GM18867 (cell line): ENCODE results near the gene PLCB1.
"Not testable (repeated sequence)": the region's sequence is repeated elsewhere in the genome, so short reads cannot be mapped to it uniquely, and the experiment has no call there.

Experiments
- ATAC-seq: cut with Tn5 transposase; IDR thresholded peaks from one replicate; pipeline ENCODE4 v1.9.1; 2021; ENCODE audit warnings: mild to moderate bottlenecking, moderate library complexity; ENCODE audit not compliant: unreplicated experiment

PLCB1 gene

DNA sequence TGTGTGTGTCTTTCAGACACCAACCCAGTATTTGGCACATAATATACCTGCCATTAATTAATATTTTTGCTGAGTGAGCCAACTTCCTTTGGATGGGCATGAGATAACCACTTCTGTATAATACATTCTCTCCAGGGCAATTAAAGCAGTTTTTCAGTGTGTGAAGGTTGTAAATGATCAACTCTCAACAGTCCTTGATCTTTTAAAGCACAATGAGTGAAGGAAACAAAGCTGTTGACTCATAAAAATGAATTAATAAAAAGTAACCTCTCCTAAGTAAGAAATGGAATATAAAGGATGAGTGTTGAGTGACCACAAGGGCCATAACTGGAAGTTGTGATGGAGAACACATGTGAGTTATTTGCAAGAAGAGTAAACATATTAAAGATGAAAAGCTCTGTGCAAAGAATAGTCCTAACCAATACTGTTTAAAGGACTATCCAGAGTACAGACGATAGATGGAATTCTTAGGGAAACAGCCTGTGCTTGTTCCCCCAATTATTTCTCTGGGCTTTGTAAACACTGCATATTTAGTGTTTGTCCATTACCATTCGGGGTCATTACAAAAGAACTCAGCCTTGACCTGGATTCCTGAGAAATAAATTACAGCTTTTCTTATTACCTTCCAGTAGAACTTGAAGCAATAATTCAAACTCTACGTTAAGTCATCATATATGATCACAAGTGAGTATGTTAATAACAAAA, 446.2 kb downstream of the PLCB1 start:
- ATAC-seq, result no peak

DNA sequence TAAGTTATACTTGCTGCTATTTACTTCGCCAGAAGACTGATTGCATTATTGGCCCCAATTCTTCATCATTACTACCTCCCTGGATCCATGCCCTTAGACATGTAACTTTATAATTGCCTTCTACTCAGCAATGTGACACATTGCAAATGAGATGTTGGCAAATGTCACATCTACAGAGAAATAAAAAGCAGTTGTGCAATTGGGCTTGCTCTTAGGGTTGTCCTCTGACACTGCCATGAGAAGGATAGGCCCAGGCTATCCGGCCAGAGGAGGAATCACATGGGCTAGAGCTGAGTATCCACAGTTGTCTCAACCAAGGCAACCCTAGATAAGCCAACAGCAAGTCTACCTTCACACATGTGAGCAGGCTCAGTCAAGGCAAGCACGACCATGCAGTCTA, 447.0 kb downstream of the PLCB1 start:
- no peak for ATAC-seq

DNA sequence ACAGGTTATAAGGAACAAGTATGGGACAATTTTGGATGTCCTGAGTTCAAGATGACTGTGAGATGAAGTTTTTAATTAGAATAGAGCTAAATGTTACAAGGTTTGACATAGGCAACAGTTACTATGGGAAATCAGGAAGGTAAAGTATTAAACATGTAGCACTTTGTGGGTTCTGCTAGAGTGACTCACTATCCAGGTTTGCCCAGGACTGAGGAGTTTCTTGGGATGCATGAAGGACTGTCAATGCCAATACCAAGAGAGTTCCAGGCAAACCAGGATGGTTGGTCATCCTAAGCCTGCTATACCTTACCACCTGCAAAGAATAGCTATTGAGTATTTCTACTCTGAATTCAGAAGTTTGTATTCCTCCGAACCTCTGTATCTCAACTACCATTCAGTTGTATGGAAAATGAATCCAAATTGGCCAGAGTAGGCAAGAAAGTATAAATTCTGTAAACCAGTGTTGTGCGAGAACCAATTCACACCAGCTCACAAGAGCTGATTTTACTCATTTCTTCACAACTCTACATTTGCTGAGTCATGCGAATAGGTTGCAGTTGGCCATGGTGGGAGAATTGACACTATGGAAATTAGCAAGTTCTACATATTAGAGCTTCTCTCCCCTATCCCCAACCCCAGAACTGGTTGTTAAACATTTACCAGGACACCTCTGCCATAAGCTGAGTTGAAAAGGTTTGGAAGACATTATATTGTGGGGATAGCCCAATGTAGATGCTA, 449.5 kb downstream of the PLCB1 start:
- ATAC-seq, result no peak

DNA sequence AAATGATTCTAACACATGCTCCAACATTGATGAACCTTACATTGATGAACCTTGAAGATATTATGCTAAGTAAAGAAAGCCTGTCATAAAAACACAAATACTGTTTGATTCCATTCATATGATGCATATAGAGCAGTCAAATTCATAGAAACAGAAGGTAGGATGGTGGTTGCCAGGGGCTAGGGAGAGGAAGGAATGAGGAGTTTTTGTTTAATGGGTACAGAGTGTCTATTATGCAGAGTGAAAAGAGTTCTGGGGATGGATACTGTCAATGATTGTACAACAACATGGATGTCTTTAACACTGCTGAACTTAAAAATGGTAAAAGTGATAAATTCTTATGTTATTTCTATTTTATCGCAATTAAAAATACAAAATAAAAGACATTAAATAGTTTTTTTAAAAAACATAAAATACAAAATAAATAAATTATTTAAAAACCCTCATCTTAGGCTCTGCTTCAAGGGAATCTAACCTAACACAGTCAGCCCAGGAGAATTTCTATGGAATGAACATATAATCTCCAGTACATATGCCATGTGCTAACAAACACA, 451.0 kb downstream of the PLCB1 start:
- ATAC-seq, result no peak

DNA sequence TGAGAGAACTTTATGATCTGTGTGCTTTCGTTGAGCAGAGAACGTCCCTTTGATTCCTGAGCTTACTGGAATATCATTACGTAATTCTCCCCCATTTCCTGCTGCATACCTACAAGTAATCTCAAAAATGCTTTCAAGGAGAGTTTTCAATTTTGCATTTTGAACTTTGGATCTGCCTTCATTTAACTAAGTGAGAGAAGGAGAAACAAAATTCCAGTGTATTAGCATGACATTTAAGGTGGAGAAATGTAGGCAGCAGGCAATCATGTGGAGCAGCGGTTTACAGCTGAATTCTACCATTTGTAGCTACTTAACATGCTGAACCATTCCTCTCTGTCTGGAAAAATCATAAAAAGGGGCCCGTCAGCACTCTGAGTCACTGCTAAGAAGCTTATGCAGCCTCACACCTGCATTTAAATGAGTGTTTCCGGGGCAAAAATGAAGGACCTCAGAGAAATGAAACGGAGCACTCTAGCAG, 451.5 kb downstream of the PLCB1 start:
- no peak for ATAC-seq

DNA sequence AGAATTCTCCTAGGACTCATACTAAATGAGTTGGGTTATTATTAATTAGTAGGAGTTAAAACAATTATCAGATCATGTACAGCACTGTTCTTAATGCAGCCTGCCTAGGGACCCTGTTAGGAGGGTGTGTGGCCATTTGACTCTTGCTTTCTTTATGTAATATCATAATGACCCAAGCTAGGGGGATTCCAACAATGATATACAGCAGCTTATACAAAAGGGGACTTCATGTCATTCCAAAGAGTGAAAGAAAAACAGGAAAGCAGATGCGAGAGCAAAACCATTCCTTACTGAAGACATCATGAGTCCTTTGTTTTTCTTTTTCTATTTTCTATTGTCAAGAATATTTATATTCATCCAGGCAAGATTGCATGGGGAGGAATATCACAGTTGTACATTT, 455.2 kb downstream of the PLCB1 start:
- ATAC-seq, result no peak

DNA sequence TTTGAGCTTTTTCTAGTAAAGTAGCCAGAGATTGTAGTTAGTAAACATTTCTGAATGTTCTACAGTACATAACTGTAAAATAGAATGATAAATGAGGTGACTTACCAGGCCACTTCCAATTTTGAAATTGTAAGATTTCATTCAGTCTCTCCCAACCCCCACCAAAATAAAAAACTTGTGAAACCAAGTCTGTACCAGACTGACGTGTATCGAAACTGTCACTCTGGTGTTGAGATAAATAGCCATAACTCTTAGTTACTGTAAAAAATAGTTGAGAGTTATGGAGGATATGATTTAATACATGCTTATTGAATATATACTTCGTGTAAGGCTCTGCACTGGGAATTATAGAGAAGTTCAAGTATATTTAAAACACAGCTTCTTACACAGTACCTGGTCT, 455.7 kb downstream of the PLCB1 start:
- peak; percentile 94 for ATAC-seq

DNA sequence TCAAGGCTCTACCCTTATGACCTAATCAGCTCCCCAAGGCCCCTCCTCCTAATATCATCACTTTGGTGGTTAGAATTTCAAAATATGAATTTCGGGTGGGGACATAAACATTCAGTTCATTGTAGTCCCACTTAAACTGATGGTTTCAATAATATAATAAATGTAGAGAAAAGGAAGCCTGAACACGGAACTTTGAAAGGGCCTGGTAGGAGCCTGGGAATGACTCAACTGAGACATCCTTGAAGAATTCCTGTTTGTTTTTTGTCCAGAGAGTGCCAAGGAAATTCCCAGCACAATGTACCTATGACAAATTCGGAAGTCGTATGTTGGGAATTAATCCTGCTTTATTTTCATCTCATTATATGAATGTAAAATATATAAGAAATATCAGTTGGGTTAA, 457.9 kb downstream of the PLCB1 start:
- ATAC-seq, result no peak

DNA sequence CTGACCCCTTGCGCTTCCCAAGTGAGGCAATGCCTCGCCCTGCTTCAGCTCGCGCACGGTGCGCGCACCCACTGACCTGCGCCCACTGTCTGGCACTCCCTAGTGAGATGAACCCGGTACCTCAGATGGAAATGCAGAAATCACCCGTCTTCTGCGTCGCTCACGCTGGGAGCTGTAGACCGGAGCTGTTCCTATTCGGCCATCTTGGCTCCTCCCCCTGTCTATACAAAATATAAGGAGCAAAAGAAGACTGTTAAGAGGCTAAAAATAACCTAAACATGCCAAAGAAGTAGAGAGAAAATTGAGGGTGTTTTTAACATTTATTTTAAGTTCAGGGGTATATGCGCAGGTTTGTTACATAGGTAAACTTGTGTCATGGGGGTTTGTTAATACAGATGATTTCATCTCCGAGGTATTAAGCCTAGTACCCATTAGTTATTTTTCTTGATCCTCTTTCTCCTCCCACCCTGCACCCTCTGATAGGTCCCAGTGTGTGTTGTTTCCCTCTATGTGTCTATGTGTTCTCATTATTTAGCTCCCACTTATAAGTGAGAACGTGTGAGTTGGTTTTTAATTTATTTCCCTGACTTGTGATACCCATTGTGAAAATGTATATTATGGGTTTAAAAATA, 469.0 kb downstream of the PLCB1 start:
- not testable (repeated sequence) for ATAC-seq

DNA sequence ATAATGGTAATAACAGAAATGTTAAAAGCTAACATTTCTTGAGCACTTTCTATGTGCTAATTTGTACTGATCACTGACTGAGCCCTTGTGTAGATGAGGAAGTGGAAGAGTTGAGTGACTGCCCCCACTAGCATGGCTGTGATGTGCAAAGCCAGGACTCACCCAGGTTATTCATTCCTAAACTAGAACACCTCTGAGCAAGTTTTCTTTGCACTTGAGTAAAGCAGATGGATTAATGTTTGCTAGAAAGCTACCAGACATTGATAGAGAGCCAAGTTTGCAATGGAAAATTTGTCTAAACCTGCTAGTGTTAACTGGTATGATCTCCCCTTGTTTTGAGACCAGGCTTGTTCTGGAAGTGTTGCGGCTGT, 469.5 kb downstream of the PLCB1 start:
- peak; percentile 79 for ATAC-seq

DNA sequence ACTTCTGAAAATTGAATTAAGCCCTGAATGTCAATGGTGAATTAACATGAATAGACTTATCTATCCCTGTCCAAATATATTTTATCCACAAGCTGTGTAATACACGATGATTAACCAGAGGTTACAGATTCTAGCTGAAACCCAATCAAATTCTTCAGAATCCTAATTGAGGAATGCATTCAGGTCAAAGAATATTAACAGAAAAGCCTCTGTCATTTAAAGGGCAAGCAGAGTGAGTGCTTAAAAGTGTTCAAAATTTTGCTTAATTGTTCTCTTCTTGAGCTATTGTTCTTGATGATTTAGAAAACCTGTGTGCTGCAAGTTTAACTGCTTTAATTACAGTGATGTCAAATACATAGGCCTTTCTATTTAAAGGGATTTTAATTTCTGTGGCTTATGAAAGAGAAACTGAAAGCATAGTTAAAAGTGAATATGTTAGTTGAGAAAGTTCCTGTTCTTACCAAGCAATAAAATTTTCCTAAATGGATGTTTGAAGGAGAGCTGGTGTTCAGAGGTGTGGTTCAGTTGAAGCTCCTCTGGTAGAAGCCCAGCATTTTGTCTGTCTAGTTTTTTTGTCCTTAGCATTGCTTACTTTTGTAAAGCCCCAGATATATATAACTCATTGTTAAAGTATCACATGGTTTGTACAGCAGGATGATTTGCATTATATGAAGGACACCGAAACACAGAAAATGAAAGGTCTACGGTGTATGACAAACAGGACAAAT, 470.5 kb downstream of the PLCB1 start:
- ATAC-seq, result peak; percentile 95

DNA sequence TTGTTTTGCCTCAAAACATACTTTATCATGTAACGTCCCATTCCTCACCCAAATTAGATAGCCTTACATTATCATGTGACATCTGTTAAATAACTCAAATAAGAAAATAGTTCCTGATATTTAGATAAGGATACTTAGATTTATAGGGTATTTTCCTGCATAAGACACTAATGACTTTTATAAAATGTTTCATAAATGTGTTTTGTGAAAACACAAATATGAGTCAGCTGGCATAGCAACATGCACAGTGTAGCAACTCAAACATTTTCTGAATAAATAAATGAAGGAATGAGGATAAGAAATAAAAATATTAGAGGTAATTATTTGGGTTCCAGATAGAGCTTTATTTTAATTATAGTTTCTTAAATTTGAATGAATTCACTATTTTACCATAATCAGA, 476.4 kb downstream of the PLCB1 start:
- no peak for ATAC-seq

DNA sequence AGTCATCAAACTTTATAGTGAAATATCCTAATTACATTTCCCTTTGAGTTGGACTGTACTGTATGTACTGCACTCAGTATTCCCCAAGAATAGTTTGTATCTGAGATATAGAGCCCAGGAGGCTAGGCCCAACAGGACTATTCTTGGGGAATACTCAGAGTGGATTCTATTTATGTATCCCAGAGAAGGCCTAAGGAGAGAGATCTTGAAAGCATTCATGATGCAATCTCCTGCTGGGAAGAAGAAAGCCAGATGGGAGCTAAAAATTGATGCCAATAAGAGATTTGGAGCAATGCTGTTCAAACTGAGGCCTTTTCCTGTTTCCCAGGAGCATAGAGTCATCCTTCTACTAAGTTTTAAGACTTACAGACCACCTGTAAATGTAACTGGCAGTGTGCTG, 484.7 kb downstream of the PLCB1 start:
- no peak for ATAC-seq

DNA sequence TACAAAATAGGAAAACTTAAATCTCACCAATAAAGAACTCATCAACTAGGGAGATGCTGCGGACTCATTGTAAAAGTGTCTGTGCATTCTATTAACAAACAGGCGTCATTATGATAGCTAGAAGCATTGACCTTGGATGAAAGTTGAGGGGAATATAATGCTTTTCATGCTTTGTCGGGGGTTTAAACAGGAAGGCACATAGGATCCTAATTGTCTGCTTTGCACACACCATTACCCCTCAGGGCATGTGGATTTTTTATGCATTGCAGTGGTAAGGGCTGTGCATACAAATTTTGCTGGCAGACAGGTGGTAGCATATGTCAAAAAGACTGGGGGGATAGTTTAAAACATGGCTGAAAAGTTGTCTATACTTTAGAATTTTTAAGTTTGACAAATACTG, 488.9 kb downstream of the PLCB1 start:
- ATAC-seq, result no peak

DNA sequence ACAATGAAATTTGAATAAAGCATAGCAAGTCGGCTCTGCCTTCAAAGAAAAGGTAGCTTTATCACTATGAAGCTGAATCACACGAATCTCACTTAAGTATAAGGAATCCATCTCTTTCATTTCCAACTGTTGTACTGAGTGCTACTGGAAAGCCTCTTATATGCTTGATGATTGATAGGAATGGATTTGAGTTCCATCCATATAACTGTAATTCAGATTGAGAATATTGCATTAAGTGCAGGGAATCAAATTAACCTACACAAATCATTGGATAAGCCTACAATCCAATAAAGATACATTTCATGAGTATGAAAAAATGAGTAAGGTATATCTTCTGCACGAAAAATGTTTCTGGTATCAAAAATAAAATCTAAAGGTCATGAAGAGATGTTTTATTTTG, 492.0 kb downstream of the PLCB1 start:
- no peak for ATAC-seq

DNA sequence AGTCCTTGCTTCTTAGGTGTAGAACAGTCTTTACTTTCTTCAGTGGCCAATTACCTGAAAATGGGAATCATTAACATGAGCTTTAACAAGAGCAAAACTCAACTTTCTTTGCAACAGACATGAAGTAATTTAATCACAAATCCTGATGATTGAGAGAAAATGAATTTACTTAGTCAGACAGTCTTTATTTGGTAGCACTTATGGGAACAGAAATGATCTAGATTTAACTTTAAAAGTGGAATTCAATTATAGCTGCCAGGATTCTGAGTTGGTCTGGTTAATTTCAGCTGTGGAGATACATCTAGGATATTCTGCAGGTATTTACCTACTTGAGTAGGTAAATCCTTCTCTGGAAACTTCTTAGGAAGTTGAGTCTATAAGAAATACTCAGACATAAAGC, 492.6 kb downstream of the PLCB1 start:
- no peak for ATAC-seq

DNA sequence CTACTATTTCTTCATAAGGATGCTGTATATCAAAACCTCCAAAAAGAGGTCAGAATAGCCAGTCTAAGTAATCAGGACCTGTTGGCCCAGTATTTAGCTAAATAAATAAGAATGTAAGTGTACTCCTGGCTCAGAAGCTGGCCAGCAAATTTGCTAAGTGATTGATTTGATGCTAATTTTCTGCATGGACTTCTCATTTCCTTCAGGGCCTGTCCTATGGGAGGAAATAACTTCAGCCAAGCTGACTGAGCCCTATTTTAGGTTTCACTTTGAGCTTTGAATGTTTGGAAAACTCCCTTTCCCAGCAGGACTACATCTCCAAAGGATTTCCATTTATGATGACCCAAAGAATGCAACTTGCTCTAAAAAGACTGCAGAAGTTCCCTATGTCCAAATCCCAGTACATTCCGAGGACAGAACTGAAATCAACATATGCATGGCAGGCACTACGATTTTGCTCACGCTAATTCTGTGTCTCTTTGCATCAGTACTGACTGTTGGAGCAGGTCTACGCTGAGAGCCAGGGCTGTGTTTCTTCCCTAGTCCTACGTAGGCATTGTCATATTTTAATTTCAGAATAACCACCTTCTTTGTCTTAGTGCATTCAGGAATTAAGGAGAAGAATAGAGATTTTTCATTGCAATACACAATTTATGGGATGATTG, 495.4 kb downstream of the PLCB1 start:
- ATAC-seq, result no peak

DNA sequence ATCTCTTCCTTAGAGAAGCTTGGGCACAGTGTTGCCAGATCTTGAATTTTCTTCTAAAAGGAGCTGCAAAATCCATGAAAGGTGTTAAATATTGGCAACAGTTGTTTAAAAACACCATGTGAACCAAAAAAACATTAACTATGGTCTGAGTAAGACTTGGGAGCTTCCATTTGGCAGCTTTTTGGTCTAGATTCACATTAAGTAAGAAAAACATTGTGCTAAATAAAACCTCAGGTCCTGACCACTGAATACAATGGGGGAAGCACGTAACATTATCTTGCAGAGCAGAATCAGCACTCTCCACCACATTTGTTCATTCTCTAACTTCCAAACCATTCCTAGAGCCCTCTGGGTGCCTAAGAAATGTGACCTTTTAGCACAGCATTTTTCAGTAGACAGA, 499.2 kb downstream of the PLCB1 start:
- no peak for ATAC-seq

DNA sequence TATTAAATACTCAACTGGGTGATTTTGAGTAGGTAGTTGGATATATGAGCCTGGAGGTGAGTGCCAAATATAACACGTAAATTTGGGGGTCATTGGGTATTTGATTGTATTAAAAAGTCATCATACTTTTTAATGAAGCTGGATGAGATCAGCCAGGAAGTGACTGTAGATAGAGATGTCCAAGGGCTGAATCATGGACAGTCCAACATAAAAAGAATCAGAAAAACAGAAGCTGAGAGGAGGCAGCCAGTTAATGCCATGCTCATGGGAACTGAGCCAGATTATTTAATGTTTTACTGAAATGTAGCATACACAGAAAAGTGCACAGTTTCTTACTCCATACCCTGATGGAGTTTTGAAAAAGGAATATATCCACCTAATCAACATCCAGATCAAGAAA, 501.3 kb downstream of the PLCB1 start:
- ATAC-seq, result no peak

DNA sequence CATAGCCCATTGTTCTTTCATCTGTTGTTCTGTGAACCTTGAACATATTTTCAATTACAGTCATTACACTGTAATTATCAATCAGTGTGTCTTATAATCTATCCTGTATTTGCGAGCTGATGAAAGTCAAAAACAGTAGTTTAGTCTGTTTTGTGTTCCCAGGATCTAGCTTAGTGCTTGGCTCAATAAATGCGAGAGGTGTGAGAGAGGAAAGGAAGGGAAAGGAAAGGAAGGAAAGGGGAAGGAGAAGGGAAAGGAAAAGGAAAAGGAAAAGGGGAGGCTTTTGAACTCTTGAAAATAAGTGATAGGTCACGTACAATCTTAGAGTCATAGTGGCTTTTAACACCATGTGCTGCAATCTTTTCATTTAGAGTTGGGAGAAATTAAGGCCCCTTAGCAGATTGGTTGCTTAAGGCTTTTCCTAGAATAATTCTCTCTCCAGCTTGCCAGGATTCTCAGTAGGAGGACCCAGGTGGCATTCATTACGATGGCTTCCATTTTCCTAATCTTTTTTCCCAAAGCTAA, 503.0 kb downstream of the PLCB1 start:
- no peak for ATAC-seq
